ENCODE measurements around the gene RAD54L2. TPM values are rescaled to one million over a fixed set of nuclear protein-coding genes. Genes with fewer than 3 reads are reported as not detected.
"Not testable (repeated sequence)": the region's sequence is repeated elsewhere in the genome, so short reads cannot be mapped to it uniquely, and the experiment has no call there.

Gene RAD54L2
- total RNA-seq, 1 experiment from 2014 or later, result 36.5 TPM

DNA sequence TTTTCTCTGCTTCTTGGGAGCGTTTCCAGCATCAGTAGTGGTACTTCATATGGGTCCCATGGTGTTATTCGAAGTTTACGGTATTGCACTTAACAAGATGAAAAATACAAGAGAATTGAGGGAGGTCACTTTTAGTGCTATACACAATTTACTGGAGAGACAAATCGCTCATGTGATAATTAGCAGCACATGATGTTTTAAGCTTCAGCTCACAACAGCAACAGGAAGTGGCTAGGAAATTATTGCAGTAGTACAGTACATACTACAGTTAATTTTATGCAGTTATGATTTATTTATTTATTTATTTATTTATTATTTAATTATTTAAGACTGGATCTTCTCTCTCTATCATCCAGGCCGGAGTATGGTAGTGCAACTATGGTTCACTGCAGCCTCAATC, 24.3 kb upstream of the RAD54L2 start:
- no peaks in the 10 kb centered on the region for H3K36me3 ChIP-seq (ENCODE audit: control insufficient read depth, insufficient read depth, low read length)
- H3K4me3 ChIP-seq (ENCODE audit: low read depth, low read length), result no peak overlapping the region
- peaks cover 9% of the 10 kb centered on the region for H3K4me1 Mint-ChIP-seq (ENCODE audit: low read depth, unreplicated experiment)
- H3K27ac Mint-ChIP-seq (ENCODE audit: unreplicated experiment), result no peak overlapping the region
- intact Hi-C loops (cut with micrococcal nuclease; ENCODE audit: unreplicated experiment), result no loop called here
- TF ChIP-seq CTCF (IDR thresholded peaks at IDR 0.05; ENCODE audit: insufficient read depth in 1 of 2, low read depth in 1 of 2, low read length in 1 of 2, severe bottlenecking in 1 of 2, unreplicated experiment in 1 of 2), result no peak
- H3K27me3 Mint-ChIP-seq (ENCODE audit: insufficient read depth, unreplicated experiment), result no peaks in the 10 kb centered on the region
- no TSS peak for BruUV-seq (replicated peaks)
- peaks cover 6% of the 10 kb centered on the region for H3K36me3 Mint-ChIP-seq (ENCODE audit: insufficient read depth, unreplicated experiment)
- peaks cover 19% of the 10 kb centered on the region for H3K4me1 ChIP-seq
- DNase-seq, result no peak
- H3K27me3 ChIP-seq (replicated peaks; ENCODE audit: control insufficient read depth, insufficient read depth, low read length), result no peaks in the 10 kb centered on the region
- ChIA-PET CTCF (interaction anchor here (1.0 kb wide), 1 partner anchor 14 kb away, joined by 3 read pairs; the partner anchor contains the start of gene DCAF1), POLR2A (no interaction called here)
- H3K9me3 Mint-ChIP-seq (ENCODE audit: unreplicated experiment), result no peaks in the 10 kb centered on the region
- no peaks in the 10 kb centered on the region for H3K9me3 ChIP-seq
- H3K4me3 Mint-ChIP-seq (ENCODE audit: unreplicated experiment), result no peak overlapping the region

GRCh38 chr3:51519848-51520247, 18.7 kb upstream of the RAD54L2 start:
- Histone ChIP-seq H3K4me1 (no peaks in the 10 kb centered on the region), H3K27me3 (replicated peaks; ENCODE audit: control insufficient read depth, insufficient read depth, low read length) (no peaks in the 10 kb centered on the region), H3K36me3 (ENCODE audit: control insufficient read depth, insufficient read depth, low read length) (no peaks in the 10 kb centered on the region), H3K9me3 (no peaks in the 10 kb centered on the region), H3K4me3 (ENCODE audit: low read depth, low read length) (no peak overlapping the region)
- POLR2A ChIA-PET, result no interaction called here
- Mint-ChIP-seq H3K36me3 (ENCODE audit: insufficient read depth, unreplicated experiment) (no peaks in the 10 kb centered on the region), H3K4me3 (ENCODE audit: unreplicated experiment) (no peak overlapping the region), H3K4me1 (ENCODE audit: low read depth, unreplicated experiment) (peaks cover 7% of the 10 kb centered on the region), H3K9me3 (ENCODE audit: unreplicated experiment) (no peaks in the 10 kb centered on the region), H3K27ac (ENCODE audit: unreplicated experiment) (no peak overlapping the region), H3K27me3 (ENCODE audit: insufficient read depth, unreplicated experiment) (no peaks in the 10 kb centered on the region)
- intact Hi-C loops (cut with micrococcal nuclease; ENCODE audit: unreplicated experiment), result no loop called here
- DNase-seq, result no peak
- CTCF ChIA-PET, result no interaction called here
- TF ChIP-seq CTCF (IDR thresholded peaks at IDR 0.05; ENCODE audit: insufficient read depth in 1 of 2, low read depth in 1 of 2, low read length in 1 of 2, severe bottlenecking in 1 of 2, unreplicated experiment in 1 of 2), result no peak
- BruUV-seq (replicated peaks), result no TSS peak

DNA sequence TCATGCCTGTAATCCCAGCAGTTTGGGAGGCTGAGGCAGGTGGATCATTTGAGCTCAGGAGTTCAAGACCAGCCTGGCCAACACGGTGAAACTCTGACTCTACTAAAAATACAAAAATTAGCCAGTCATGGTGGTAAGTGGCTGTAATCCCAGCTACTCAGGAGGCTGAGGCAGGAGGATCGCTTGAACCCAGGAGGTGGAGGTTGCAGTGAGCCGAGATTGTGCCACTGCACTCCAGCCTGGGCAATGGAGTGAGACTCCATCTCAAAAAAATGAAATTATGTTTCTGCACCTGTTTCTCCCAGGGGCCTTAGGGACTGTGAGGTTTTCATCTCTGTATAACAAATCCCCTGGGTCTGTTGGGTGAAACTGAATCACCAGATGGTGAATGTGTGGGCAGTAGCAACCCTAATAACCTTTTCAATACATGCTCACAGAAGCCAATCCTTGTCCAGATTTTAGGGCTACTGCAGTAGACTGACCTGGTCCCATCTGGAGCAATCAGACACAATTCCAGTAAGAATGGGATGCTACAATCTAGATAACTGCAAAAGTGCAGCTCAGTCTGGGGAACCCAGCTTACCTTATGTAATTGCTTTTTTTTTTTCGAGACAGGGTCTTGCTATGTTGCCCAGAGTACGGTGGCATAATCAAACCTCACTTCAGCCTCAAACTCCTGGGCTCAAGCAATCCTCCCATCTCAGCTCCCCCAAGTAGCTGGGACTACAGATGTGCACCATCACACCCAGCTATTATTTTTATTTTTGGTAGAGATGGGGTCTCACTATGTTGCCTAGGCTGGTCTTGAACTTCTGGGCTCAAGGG, 17.4 kb upstream of the RAD54L2 start:
- H3K36me3 ChIP-seq (ENCODE audit: control insufficient read depth, insufficient read depth, low read length); H3K4me3 ChIP-seq (ENCODE audit: low read depth, low read length); BruUV-seq (replicated peaks); intact Hi-C loops (cut with micrococcal nuclease; ENCODE audit: unreplicated experiment); H3K27ac Mint-ChIP-seq (ENCODE audit: unreplicated experiment); H3K27me3 Mint-ChIP-seq (ENCODE audit: insufficient read depth, unreplicated experiment); H3K9me3 ChIP-seq; DNase-seq; H3K9me3 Mint-ChIP-seq (ENCODE audit: unreplicated experiment); POLR2A ChIA-PET; H3K27me3 ChIP-seq (replicated peaks; ENCODE audit: control insufficient read depth, insufficient read depth, low read length); H3K36me3 Mint-ChIP-seq (ENCODE audit: insufficient read depth, unreplicated experiment); H3K4me1 ChIP-seq; H3K4me3 Mint-ChIP-seq (ENCODE audit: unreplicated experiment); H3K4me1 Mint-ChIP-seq (ENCODE audit: low read depth, unreplicated experiment): not testable (repeated sequence)
- CTCF ChIA-PET, result interaction anchor here (0.7 kb wide), 1 partner anchor 17 kb away, joined by 4 read pairs; the partner anchor contains the start of gene RAD54L2

Data from Caco-2 (cell line).